Adipose tissue (tissue), 3 donors: ENCODE data around the gene SWAP70. TPM values are rescaled to one million over a fixed set of nuclear protein-coding genes. Genes with fewer than 3 reads are reported as not detected.

ENCODE experiments used
- H3K27ac ChIP-seq: one replicate; pipeline ENCODE4 v1.5.1; 2013; ENCODE audit warnings: low read depth, low read length
- WGBS, 3 donors: extraction: QIAGEN DNeasy Blood & Tissue Kit; methylation state at CpG; one replicate each; pipeline ENCODE4 v1.1.7; 2013; 5-methylcytosine and 5-hydroxymethylcytosine counted together
- polyA plus RNA-seq, 3 donors: library from polyadenylated mRNA; stranded (reverse); fragments of 200-250 nt; gene quantifications; one replicate each; pipeline ENCODE4 v1.2.3, GENCODE V29; 2013
- donor health status: healthy with polysubstance abuse.
- donor health status: Bipolar disorder and iron deficiency.
- donor health status: healthy.

Gene SWAP70
- polyA plus RNA-seq, 3 donors: 6.0 to 32.6 (median 27.6) TPM

DNA sequence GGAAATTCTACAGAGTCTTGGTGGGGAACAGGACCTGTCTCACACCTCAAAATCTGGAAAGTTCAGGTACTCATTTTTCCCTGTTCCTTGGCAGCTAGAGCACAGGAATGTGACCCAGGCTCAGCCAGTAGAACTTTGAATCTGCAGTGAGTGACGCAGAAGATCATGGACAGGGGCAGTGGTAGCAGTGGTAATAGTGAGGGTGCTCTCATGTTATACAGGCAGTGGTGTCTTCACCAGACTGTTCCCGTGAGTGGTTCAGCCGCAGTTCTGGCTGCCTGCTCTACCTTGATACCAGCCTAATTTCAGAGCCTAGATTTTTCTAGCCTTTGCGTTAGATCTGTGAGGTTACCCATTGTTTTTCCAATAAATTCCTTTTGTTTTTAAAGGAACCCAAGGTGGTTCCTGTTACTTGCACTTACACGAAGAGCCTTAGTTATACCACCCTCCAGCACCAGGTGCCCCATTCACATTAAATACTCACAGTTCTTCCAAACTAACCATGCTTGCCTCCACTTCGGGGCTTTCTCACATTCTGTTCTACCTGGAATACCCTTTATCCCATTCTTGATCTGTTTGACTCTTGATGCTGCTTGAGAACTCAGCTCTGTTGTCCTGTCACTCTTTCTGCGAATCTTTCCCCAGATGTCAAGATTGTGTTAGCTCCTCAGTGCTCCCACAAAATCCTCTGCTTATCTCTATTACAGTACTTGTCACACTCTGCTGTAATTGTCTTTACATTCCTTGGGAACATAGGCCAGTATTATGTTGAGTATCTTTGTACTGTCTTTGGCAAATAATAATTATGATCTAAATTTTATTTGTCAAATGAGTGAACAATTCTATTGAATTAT is 47.8 kb downstream of the SWAP70 start:
- H3K27ac ChIP-seq: no peak overlapping the region
- 71 to 81% (median 73%) methylated on average over 7 of the region's 7 CpGs for WGBS, 3 donors

DNA sequence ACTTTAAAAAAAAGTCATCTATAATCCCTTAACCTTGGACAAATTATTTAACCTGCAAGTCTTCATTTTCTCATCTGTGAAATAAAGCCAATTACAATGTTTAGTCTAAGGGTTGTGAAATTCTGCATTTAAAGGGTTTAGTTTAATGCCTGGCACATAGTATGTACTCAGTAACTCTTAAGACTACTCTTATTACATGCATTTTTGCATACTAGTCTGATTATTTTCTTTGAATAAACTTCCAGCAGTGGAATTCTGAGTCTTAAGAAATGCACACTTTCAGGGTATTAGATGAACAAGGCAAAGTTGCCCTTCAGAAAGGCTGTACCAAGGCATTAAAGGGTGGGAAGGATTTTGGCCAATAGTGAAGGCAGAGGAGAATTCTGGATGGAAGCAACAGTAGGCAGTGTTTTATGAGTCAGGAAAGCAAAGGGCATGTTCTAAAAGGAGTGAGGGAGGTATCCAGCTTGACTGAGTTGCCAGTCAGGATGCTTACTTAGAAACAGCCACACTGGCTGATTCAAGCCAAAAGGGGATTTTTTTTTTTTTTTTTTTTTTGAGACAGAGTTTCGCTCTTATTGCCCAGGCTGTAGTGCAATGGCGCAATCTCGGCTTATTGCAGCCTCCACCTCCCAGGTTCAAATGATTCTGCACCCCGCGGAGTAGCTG is 50.5 kb downstream of the SWAP70 start:
- 49 to 90% (median 77%) methylated on average over 5 of the region's 5 CpGs for WGBS, 3 donors
- no peak overlapping the region for H3K27ac ChIP-seq

DNA sequence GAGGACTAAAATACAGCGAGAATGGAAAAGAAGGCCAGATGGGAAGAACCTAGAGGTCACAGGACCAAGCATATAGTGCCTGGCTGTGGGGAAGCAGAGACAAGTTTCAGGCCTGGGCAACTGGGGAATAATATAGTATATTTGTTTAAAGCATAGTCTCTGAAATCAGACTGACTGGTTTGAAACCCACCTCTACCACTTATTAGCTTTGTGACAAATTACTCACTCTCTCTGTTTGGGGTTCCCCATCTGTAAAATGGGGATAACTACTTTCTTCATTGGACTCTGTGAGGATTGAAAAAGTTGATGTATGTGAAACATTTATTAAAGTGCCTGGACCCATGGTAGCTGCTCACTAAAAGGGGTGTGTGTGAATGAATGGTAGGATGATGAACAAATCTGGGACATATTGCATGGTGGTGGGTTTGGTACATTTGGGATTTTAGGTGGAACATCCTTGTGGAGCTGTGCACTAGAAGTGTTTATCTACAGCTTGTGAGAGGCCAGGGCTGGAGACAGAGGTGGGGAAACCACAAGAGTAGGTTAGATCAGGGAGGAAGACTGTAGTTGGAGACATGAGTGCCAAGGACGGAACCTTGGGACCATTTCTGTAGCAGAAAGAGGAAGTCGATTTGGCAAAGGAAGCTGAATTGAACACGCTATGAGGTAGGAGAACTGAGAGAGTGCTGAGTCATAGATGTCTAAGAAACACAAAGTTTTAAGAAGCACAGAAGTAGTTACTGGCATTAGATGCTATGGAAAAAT is 52.6 kb downstream of the SWAP70 start:
- no peak overlapping the region for H3K27ac ChIP-seq
- WGBS, 3 donors: 19 to 62% (median 35%) methylated on average over 4 of the region's 4 CpGs

DNA sequence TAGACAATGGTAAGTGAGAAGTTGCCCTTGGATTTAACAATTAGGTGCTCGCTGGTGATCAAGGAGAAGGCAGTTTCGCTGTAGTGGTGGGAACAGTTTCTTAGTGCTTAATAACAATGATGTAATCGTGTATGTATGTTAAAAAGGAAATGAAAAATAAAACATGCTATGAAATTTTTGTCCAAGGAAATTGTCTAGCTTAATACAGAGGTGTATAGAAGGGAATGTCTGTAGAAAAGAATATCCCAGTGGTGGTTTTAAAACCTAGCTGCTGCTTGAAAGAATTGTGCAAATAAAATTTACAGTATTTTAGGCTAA is 53.1 kb downstream of the SWAP70 start:
- no peak overlapping the region for H3K27ac ChIP-seq
- WGBS, 3 donors: 38 to 83% (median 51%) methylated on average over 3 of the region's 3 CpGs

DNA sequence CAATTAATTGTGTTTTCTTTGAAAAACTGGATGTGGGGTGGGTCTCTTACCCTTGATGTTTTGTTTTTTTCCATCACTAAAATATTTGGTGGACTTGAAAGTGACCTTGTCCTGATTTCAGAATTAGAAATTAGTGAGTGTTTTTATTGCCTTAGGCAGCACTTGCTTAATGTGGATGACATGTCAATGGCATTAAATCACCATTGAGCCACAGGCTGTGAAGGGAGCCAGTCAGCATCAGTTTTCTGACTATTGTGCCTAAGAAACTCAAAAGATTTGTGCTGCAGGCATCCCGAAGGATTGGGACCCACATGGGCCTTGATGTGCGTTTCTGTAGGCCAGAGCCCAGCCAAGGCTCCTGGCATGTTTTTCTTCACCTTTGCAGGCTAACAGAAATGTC is 53.8 kb downstream of the SWAP70 start:
- 83 to 98% (median 91%) methylated on average over 2 of the region's 2 CpGs for WGBS, 3 donors
- H3K27ac ChIP-seq: no peak overlapping the region

DNA sequence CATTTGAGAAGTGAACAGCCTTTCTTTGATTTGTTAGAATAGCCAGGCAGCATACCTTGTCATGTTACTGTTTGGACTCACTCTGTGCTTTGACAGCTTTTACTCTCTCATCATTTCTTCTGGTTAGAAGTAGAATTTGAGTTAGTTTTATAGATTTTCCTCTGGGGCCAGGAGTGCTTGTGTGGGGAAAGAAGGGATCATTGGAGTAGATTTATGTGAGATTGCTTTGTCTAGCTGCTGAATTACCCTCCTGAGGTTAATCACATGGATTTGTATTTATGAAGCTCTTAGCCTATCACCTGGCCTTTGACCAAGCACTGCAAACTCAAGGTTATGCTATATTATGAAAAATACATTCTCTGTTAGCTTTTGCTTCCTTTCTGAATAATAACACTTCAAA is 54.3 kb downstream of the SWAP70 start:
- H3K27ac ChIP-seq: no peak overlapping the region

DNA sequence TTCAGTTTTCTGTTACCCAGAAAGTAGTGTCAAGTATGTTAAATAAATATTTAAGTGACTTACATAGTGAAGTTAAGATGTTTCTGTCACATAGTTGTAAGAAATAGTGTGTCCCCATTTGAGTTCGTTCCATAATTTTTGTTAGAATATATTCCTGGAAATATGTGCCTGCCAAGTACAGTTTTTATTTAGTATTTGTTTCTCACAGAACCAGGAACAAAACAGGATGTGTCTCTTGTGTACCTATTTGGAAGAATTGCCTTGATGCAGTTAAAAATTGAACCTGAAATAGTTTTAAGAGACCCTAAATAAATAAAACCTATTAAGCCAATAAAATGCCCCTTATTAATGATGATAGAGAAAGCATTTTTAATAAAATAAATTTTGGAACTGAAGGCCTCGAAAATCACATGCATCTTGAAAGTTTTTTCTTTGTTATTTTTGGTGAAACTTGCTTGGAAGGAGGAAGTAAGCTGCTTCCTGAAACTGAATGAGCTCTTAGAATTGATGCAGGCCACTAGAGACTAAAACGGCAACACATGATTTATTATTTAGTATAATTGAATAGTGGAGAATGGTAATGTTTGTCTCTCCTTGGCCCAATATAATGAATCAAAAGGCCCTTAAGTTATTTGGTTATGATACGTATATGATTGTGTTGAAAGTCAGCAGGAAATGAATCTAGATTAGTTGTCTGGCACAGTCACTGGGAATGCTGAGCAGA is 55.9 kb downstream of the SWAP70 start:
- WGBS, 3 donors: 14 to 39% (median 18%) methylated on average over 4 of the region's 4 CpGs

DNA sequence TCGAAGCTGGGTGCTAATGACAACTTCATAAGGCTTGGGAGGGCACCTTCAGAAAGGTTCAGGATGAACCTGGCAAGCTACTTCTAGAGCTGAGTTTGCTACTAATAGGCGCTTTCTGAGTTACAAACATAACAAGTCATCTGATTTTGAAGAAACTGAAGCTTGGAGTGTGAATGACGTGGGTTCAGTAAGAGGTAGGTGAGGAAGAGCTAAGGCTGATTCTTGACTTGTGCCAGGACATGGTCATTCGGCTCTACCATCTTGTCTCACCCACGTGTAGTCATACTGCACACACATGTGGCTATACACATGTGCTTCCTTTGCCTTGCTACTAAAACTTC is 56.4 kb downstream of the SWAP70 start:
- no peak overlapping the region for H3K27ac ChIP-seq
- 56 to 67% (median 58%) methylated on average over 5 of the region's 5 CpGs for WGBS, 3 donors

More for the DNA sequence above, 55.9 kb downstream of the SWAP70 start:
- no peak overlapping the region for H3K27ac ChIP-seq

DNA sequence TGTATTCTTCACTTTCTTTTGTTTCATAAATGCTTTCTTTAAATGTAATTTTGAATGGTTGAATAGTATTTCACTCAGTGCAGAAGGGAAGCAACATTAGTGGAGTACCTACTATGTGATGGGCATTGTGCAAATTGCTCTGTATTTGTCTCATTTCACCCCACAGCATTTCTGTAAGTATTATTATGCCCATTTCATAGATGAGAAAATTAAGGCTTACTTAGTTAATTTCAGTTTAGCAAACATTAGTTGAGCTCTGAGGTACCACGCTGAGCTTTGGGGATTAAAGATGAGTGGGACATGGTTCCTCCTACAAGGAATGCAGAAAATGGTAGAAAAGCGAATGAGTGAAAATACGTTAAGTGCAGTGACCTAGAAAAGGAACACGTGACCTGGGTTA is 58.1 kb downstream of the SWAP70 start:
- no peak overlapping the region for H3K27ac ChIP-seq
- WGBS, 3 donors: 95 to 97% (median 95%) methylated on average over 4 of the region's 4 CpGs

DNA sequence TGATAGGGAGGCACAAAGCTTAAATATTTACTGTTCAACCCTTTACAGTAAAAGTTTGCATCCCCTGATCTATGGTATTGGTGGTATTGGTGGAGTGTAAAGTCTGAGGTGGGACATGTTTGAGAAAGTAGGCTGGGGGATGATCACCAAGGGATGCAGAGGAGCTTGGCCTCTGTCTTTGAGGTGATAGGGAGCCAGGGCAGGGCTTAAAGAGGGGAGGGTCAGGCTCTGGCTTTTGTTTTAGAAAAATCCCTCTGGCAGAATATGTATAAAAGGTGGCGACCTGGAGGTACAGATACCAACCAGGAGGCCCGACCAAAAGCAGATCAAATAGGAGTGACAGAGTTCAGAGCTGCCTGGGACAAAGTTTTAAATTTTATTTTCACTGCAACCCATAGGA is 59.0 kb downstream of the SWAP70 start:
- H3K27ac ChIP-seq: no peak overlapping the region
- 87 to 95% (median 93%) methylated on average over 2 of the region's 2 CpGs for WGBS, 3 donors

DNA sequence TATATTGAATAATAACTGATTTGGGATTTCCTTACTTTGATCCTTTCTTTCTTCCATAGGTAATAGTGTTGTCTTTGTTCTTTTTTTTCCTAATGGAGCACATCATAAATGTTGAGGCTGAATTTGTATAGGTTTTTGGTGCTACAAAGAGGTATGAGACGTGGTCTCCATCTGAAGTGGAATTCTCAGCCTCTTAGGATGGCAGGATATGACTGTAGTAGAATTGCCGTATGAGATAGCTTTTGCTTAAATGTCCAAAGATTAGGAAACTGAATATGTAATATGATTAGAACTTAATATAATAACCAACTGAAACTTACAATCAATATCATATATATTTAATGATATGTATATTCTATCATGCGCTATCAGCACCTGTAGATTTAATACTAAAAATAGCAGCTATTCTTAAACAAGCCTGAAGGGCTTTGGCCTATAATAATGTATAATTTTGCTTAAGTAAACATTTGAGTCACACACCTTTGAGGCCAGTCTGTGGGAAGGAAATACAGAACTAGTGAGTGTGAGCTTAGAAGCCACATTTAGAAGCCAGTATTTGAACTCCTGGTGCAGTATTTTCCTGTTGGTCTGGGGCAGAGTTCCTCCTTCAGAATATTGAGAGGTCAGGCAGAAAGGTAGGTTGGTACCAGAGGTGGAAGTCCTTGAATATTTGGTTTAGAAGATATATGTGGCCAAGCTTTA is 62.6 kb downstream of the SWAP70 start:
- H3K27ac ChIP-seq: no peak overlapping the region

DNA sequence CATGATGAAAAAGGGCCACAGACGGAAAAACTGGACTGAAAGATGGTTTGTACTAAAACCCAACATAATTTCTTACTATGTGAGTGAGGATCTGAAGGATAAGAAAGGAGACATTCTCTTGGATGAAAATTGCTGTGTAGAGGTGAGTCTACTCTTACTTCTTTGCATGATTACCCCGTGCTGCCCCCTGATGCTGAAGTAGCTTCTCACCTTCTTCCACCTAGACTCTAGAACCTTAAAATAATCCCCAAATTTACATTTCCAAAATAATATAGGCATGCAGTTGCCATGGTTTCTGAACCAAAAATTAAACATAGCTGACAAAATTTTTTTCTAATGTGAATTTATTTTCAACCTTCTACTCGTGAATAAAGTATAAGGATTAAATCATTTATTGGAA is 64.2 kb downstream of the SWAP70 start:
- WGBS, 3 donors: 89 to 93% (median 89%) methylated on average over 3 of the region's 3 CpGs
- H3K27ac ChIP-seq: no peak overlapping the region

More for the DNA sequence above, 62.6 kb downstream of the SWAP70 start:
- WGBS, 3 donors: 26 to 51% (median 48%) methylated on average over 3 of the region's 3 CpGs

DNA sequence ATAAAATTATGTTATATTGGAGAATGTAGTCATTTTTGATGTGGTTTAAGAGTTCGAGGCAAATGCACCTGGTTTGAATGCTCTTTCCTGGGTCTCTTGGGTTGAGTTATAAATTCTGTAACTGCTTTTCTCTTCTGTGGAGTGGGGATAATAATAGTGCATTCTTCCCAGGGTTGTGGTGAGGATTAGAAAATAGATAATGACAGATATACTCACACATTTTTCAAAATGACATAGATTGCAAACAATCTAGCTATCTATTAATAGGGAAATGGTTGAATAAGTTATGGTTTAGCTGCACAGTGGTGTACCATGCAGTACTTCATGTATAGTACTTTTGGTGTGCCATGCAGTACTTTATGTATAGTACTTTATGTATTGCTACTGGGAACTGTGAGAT is 67.4 kb downstream of the SWAP70 start:
- WGBS, 3 donors: 71 to 93% (median 87%) methylated on average over 1 of the region's 1 CpG
- no peak overlapping the region for H3K27ac ChIP-seq

DNA sequence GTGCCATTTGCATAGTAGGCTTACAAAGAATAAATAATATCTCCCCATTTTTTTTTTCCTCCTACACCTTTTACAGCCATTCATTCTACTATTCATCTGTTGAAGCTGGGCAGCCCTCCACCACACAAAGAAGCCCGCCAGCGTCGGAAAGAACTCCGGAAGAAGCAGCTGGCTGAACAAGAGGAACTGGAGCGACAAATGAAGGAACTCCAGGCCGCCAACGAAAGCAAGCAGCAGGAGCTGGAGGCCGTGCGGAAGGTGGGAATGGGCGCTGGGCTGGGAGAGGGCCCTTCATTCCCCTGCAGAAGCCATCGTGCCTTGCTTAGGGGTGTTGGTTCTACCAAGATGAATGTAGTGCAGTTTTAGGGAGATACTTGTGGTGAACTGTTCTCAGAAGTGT is 68.6 kb downstream of the SWAP70 start:
- WGBS, 3 donors: 73 to 85% (median 78%) methylated on average over 11 of the region's 11 CpGs
- H3K27ac ChIP-seq: no peak overlapping the region

DNA sequence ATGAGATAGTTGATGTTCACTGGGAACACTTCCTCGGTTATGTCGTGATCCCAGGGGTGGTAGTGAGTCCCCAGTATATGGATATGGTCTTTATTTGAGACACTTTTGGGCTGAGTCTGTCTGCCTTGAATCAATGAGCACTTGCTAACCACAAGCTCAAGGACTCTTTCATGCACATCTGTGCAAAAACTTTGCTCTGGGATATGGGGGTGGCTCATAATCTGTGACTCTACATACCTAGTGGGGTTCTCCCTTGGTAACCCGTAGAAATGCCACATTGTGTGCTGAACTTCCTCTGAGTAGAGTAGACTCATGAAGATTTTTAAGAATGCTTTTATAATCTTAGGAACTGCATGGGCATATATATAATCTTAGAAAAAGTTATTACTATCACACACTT is 69.3 kb downstream of the SWAP70 start:
- no peak overlapping the region for H3K27ac ChIP-seq
- 90 to 96% (median 95%) methylated on average over 3 of the region's 3 CpGs for WGBS, 3 donors

DNA sequence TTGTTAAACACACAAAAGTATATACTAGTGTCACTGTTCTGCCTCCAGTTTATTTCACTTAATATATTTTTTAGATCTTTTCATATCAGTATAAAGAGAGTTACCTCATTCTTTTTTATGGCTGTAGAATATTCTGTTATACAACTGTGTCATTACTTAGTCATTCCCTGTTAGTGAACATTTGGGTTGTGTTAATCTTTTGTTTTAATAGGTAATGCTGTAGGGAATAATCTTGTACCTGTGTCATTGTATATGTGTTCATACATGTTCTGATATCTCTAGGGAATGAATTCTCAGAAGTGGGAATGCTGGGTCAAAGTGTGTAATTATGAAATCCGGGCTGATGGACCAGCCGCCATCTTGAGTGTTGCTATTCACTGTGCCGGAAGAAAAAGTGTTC is 71.4 kb downstream of the SWAP70 start:
- WGBS, 3 donors: 95 to 99% (median 97%) methylated on average over 3 of the region's 3 CpGs
- no peak overlapping the region for H3K27ac ChIP-seq

DNA sequence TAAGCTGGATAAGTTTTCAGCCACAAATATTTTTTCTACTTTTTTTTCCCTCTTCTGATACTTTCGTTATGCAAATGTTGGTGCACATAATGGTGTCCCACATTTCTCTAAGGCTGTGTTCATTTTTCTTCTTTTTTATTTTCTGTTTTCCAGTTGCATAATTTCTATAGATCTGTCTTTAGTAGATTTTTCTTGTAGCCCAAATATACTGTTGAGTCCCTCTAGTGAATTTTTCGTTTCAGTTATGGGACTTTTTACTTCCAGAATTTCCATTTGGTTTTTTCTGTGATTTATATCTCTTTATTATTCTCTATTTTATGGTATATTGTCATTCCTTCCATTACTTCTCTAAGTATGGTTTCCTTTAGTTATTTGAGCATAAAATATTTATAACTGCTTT is 72.0 kb downstream of the SWAP70 start:
- no peak overlapping the region for H3K27ac ChIP-seq
- WGBS, 3 donors: 92 to 99% (median 96%) methylated on average over 2 of the region's 2 CpGs

DNA sequence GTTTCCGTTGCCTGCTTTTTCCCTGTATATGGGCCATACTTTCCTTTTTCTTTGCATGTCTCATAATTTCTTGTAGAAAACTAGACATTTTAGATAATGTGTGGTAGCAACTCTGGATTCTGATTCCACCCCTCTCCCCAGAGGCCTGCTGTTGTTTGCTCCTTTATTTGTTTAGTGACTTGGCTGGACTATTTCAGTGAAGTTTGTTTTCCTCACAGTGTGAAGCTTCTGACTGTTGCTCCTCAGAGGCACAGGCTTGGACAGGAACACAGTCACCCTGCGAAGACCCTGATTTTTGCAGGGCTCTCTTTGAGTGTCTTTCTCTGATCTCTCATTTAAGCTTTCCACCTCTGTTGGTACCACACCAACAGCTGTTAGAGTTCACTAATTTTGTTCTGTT is 72.5 kb downstream of the SWAP70 start:
- 97 to 99% (median 98%) methylated on average over 2 of the region's 2 CpGs for WGBS, 3 donors
- H3K27ac ChIP-seq: no peak overlapping the region
